Fibroblast of villous mesenchyme (primary cell): ENCODE data around the gene GIMAP1. TPM values are rescaled to one million over a fixed set of nuclear protein-coding genes. Genes with fewer than 3 reads are reported as not detected.
"Not testable (repeated sequence)": the region's sequence is repeated elsewhere in the genome, so short reads cannot be mapped to it uniquely, and the experiment has no call there.

ENCODE experiments used
- DNase-seq: peaks from one replicate; pipeline ENCODE4 v3.0.0-alpha.2; 2010; ENCODE audit warnings: low read depth
- H3K4me3 ChIP-seq: 2 replicates; pipeline ENCODE4 v1.5.1; 2011; ENCODE audit warnings: low read depth, mild to moderate bottlenecking, low read length
- total RNA-seq: library from RNA; depleted of rRNA; stranded (reverse); fragments of >200 nt; gene quantifications from 2 replicates; pipeline ENCODE4 v1.2.3, GENCODE V29; 2012
- TF ChIP-seq, protein P1 (sequence below): IDR thresholded peaks from 2 replicates; pipeline ENCODE4 v1.5.1; 2012; ENCODE audit warnings: low read depth, mild to moderate bottlenecking, low read length; ENCODE audit not compliant: insufficient read depth

GIMAP1 gene
- total RNA-seq = not detected in 2 replicates

DNA sequence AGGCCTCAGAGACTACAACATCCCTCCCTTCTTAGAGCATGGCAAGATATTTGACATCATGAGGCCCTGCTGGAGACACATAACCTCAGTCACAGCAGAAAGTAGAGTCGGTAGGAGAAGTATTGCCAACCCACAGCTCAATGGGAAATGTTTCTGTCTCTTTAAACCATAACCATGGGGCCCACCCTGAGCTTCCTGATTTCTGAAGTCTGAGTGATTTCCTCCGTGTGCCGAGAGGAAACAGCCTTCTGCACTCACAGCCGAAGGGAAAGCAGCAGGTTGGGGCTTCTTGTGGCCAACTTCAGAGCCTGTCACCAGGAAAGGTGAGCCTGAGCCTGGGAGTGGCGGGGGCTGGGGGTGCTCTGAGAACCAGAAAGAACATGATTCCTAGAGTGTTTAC lies at the start of gene GIMAP1:
Gene GIMAP1 (plus strand): TSS at position 246 of the 400 bp plus-strand sequence. CDS start 2,435 bp downstream, outside the sequence.
- no peak within 1 kb of the TSS for H3K4me3 ChIP-seq
- no peak for DNase-seq
- TF ChIP-seq, protein P1, sequence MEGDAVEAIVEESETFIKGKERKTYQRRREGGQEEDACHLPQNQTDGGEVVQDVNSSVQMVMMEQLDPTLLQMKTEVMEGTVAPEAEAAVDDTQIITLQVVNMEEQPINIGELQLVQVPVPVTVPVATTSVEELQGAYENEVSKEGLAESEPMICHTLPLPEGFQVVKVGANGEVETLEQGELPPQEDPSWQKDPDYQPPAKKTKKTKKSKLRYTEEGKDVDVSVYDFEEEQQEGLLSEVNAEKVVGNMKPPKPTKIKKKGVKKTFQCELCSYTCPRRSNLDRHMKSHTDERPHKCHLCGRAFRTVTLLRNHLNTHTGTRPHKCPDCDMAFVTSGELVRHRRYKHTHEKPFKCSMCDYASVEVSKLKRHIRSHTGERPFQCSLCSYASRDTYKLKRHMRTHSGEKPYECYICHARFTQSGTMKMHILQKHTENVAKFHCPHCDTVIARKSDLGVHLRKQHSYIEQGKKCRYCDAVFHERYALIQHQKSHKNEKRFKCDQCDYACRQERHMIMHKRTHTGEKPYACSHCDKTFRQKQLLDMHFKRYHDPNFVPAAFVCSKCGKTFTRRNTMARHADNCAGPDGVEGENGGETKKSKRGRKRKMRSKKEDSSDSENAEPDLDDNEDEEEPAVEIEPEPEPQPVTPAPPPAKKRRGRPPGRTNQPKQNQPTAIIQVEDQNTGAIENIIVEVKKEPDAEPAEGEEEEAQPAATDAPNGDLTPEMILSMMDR = no peak

DNA sequence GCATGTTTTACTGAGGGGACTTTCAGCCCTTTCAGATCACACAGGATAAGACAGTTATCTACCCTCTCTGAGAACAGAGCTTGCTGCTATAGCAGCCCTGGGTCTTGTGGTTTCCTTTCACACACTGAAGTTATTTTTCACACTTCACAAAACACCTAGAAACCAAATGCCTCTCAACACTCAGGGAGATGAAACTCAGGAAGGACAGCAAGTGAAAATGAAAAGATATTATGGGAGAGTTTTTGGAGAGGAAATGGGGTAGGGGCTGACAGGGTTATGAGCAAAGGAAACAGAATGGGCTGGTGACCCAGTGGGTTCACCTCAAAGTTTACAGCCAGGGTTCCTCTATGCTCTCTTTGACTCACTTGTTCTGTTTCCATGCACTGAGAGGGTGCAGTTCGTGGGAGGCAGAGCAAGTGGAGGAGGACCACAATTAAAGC lies 47.9 kb upstream of the GIMAP1 start:
- TF ChIP-seq, protein P1 = no peak
- no peak for DNase-seq
- H3K4me3 ChIP-seq = no peak overlapping the region

DNA sequence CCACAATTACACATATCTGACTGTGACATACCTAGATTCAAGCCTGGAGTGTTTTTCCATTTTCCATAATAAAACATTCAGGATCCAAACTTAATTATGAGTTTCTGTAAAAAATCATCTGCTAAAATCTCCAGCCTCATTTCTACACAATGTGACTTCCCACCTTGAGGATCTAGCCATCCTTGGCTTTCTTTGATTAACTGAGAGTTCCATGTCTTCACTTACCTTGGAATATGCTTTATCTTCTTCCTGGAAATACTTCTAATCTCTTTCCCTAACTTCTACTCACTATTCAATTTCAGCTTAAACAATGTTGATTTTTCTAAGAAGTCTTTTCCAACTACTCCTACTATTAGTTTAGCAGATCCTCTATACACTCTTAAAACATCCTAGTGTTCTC lies 47.4 kb upstream of the GIMAP1 start:
- TF ChIP-seq, protein P1 = no peak
- no peak overlapping the region for H3K4me3 ChIP-seq
- DNase-seq = no peak

- DNase-seq = not testable (repeated sequence)
These were observed 44.4 kb upstream of the GIMAP1 start for GRCh38 chr7:150671798-150672585.

GRCh38 chr7:150675714-150676113 lies 40.7 kb upstream of the GIMAP1 start:
- no peak for DNase-seq
- H3K4me3 ChIP-seq = no peak overlapping the region
- TF ChIP-seq, protein P1 = no peak

More at GRCh38 chr7:150671798-150672585, 44.4 kb upstream of the GIMAP1 start:
- not testable (repeated sequence) for H3K4me3 ChIP-seq

- H3K4me3 ChIP-seq, DNase-seq: not testable (repeated sequence)
These were observed 40.1 kb upstream of the GIMAP1 start for GRCh38 chr7:150676276-150676675.

DNA sequence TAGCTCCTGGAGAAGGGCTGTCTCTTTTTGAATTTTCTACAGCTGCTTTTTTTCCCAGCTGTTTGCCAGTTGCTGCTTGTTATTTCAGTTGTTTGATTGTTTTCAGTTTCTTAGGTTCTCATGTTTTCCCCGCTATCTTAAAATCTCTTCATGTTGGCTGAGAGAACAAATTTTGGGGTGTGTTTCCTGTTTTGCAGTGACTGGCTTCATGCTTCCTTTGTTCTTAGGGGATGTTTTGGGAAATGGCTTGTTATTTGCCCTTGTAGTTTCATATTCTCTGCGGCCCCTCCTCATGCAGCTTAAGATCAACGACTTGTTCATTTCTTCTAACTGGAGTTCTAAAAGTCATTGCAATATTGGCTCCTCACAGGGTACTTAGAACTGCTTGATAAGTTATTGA lies 39.6 kb upstream of the GIMAP1 start:
- DNase-seq, H3K4me3 ChIP-seq: not testable (repeated sequence)

DNA sequence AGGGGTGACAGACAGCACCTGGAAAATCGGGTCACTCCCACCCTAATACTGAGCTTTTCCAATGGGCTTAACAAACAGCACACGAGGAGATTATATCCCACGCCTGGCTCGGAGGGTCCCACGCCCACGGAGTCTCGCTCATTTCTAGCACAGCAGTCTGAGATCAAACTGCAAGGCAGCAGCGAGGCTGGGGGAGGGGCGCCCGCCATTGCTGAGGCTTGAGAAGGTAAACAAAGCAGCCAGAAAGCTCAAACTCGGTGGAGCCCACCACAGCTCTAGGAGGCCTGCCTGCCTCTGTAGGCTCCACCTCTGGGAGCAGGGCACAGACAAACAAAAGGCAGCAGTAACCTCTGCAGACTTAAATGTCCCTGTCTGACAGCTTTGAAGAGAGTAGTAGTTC lies 37.8 kb upstream of the GIMAP1 start:
- not testable (repeated sequence) for DNase-seq, H3K4me3 ChIP-seq

DNA sequence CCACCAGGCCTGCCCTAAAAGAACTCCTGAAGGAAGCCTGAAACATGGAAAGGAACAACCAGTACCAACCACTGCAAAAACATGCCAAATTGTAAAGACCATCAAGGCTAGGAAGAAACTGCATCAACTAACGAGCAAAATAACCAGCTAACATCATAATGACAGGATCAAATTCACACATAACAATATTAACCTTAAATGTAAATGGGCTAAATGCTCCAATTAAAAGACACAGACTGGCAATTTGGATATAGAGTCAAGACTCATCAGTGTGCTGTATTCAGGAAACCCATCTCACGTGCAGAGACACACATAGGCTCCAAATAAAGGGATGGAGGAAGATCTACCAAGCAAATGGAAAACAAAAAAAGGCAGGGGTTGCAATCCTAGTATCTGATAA lies 36.0 kb upstream of the GIMAP1 start:
- H3K4me3 ChIP-seq, DNase-seq: not testable (repeated sequence)
